IPS-18c (cell line): Measurements from ENCODE around the gene PDE4B.

ENCODE experiments used
- H3K4me3 ChIP-seq: 2 replicates; pipeline ENCODE4 v1.7.0; 2013; ENCODE audit warnings: low read depth, mild to moderate bottlenecking, low read length, moderate library complexity; ENCODE audit not compliant: insufficient read depth
- H3K9me3 ChIP-seq: one replicate; pipeline ENCODE4 v1.6.1; 2013; ENCODE audit warnings: mild to moderate bottlenecking, low read length, moderate library complexity; ENCODE audit not compliant: control insufficient read depth, insufficient read depth

PDE4B gene

GRCh38 chr1:66275083-66275482 lies 482.4 kb downstream of the PDE4B start:
- Histone ChIP-seq H3K4me3 (no peak overlapping the region), H3K9me3 (no peaks in the 10 kb centered on the region)

- H3K4me3 ChIP-seq = no peak overlapping the region
- no peaks in the 10 kb centered on the region for H3K9me3 ChIP-seq
Measured at GRCh38 chr1:66275601-66276023, 482.9 kb downstream of the PDE4B start.

GRCh38 chr1:66276218-66276617 lies 483.5 kb downstream of the PDE4B start:
- H3K4me3 ChIP-seq = no peak overlapping the region
- no peaks in the 10 kb centered on the region for H3K9me3 ChIP-seq

GRCh38 chr1:66278260-66279021 lies 485.7 kb downstream of the PDE4B start:
- Histone ChIP-seq H3K9me3 (no peaks in the 10 kb centered on the region), H3K4me3 (no peak overlapping the region)

GRCh38 chr1:66281808-66282207 lies 489.1 kb downstream of the PDE4B start:
- Histone ChIP-seq H3K9me3 (no peaks in the 10 kb centered on the region), H3K4me3 (no peak overlapping the region)

- H3K9me3 ChIP-seq = no peaks in the 10 kb centered on the region
- no peak overlapping the region for H3K4me3 ChIP-seq
Measured at GRCh38 chr1:66282343-66282852, 489.7 kb downstream of the PDE4B start.

- Histone ChIP-seq H3K4me3 (no peak overlapping the region), H3K9me3 (no peaks in the 10 kb centered on the region)
Measured at GRCh38 chr1:66282891-66283621, 490.4 kb downstream of the PDE4B start.

- H3K4me3 ChIP-seq = no peak overlapping the region
- no peaks in the 10 kb centered on the region for H3K9me3 ChIP-seq
Measured at GRCh38 chr1:66283622-66284041, 490.9 kb downstream of the PDE4B start.

- H3K4me3 ChIP-seq = no peak overlapping the region
- no peaks in the 10 kb centered on the region for H3K9me3 ChIP-seq
Measured at GRCh38 chr1:66284746-66285145, 492.1 kb downstream of the PDE4B start.

- no peaks in the 10 kb centered on the region for H3K9me3 ChIP-seq
- H3K4me3 ChIP-seq = no peak overlapping the region
Measured at GRCh38 chr1:66285618-66286270, 493.0 kb downstream of the PDE4B start.

GRCh38 chr1:66286307-66286706 lies 493.6 kb downstream of the PDE4B start:
- Histone ChIP-seq H3K4me3 (no peak overlapping the region), H3K9me3 (no peaks in the 10 kb centered on the region)

GRCh38 chr1:66288048-66288447 lies 495.4 kb downstream of the PDE4B start:
- H3K9me3 ChIP-seq = no peaks in the 10 kb centered on the region
- H3K4me3 ChIP-seq = no peak overlapping the region

GRCh38 chr1:66290761-66291530 lies 498.3 kb downstream of the PDE4B start:
- Histone ChIP-seq H3K9me3 (no peaks in the 10 kb centered on the region), H3K4me3 (no peak overlapping the region)

- Histone ChIP-seq H3K9me3 (peaks cover 2% of the 10 kb centered on the region), H3K4me3 (no peak overlapping the region)
Measured at GRCh38 chr1:66291531-66291864, 498.8 kb downstream of the PDE4B start.

GRCh38 chr1:66292305-66292704 lies 499.6 kb downstream of the PDE4B start:
- H3K9me3 ChIP-seq = peaks cover 2% of the 10 kb centered on the region
- no peak overlapping the region for H3K4me3 ChIP-seq

GRCh38 chr1:66292944-66293343 lies 500.2 kb downstream of the PDE4B start:
- H3K4me3 ChIP-seq = no peak overlapping the region
- H3K9me3 ChIP-seq = peaks cover 2% of the 10 kb centered on the region

- peaks cover 2% of the 10 kb centered on the region for H3K9me3 ChIP-seq
- H3K4me3 ChIP-seq = no peak overlapping the region
Measured at GRCh38 chr1:66294707-66295370, 502.1 kb downstream of the PDE4B start.
